Mesothelial cell of epicardium (in vitro differentiated cells): ENCODE measurements around the gene DBNDD1. TPM values are rescaled to one million over a fixed set of nuclear protein-coding genes. Genes with fewer than 3 reads are reported as not detected.

Source experiments
- DNase-seq, 2 experiments: peaks; one replicate each; pipeline ENCODE4 v3.0.0; 2021; ENCODE audit warnings: low spot score in 2 of 2; ENCODE audit not compliant: unreplicated experiment in 2 of 2
- H3K27ac Mint-ChIP-seq: 2 replicates; pipeline ENCODE4 v1.8.0; 2021; ENCODE audit warnings: mixed read lengths
- H3K27me3 Mint-ChIP-seq: 2 replicates; pipeline ENCODE4 v1.8.0; 2021; ENCODE audit warnings: low read depth, mixed read lengths
- H3K36me3 Mint-ChIP-seq: 2 replicates; pipeline ENCODE4 v1.8.0; 2021; ENCODE audit warnings: mixed read lengths
- H3K4me1 Mint-ChIP-seq: 2 replicates; pipeline ENCODE4 v1.8.0; 2021; ENCODE audit warnings: mixed read lengths
- H3K4me3 Mint-ChIP-seq: 2 replicates; pipeline ENCODE4 v1.8.0; 2021; ENCODE audit warnings: mild to moderate bottlenecking, moderate library complexity, mixed read lengths
- H3K9me3 Mint-ChIP-seq: 2 replicates; pipeline ENCODE4 v1.8.0; 2021; ENCODE audit warnings: mixed read lengths
- total RNA-seq: library from RNA; stranded (reverse); gene quantifications from 3 replicates; pipeline ENCODE4 v1.2.1, GENCODE V29; 2021
- TF ChIP-seq, protein P1 (sequence below): fragments of 200-600 bp; sonication (generic); IDR thresholded peaks from one replicate; pipeline ENCODE4 v1.5.0; 2021; ENCODE audit warnings: antibody characterized with exemption; ENCODE audit not compliant: unreplicated experiment

DBNDD1 gene
- total RNA-seq, 1 donor from 2014 or later, result 10.2 TPM

GRCh38 chr16:89957216-89957785 is 62.0 kb downstream of the DBNDD1 start:
- Mint-ChIP-seq H3K27me3 (no peaks in the 10 kb centered on the region), H3K4me3 (no peak overlapping the region), H3K9me3 (no peaks in the 10 kb centered on the region), H3K36me3 (peaks cover 27% of the 10 kb centered on the region), H3K27ac (no peak overlapping the region), H3K4me1 (no peaks in the 10 kb centered on the region)
- TF ChIP-seq, protein P1, sequence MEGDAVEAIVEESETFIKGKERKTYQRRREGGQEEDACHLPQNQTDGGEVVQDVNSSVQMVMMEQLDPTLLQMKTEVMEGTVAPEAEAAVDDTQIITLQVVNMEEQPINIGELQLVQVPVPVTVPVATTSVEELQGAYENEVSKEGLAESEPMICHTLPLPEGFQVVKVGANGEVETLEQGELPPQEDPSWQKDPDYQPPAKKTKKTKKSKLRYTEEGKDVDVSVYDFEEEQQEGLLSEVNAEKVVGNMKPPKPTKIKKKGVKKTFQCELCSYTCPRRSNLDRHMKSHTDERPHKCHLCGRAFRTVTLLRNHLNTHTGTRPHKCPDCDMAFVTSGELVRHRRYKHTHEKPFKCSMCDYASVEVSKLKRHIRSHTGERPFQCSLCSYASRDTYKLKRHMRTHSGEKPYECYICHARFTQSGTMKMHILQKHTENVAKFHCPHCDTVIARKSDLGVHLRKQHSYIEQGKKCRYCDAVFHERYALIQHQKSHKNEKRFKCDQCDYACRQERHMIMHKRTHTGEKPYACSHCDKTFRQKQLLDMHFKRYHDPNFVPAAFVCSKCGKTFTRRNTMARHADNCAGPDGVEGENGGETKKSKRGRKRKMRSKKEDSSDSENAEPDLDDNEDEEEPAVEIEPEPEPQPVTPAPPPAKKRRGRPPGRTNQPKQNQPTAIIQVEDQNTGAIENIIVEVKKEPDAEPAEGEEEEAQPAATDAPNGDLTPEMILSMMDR, result no peak
- DNase-seq, result no peak

- Mint-ChIP-seq H3K4me1 (no peaks in the 10 kb centered on the region), H3K9me3 (no peaks in the 10 kb centered on the region), H3K4me3 (no peak overlapping the region), H3K27ac (no peak overlapping the region), H3K36me3 (peaks cover 27% of the 10 kb centered on the region), H3K27me3 (no peaks in the 10 kb centered on the region)
- TF ChIP-seq, protein P1, result no peak
- no peak for DNase-seq
These were observed 62.6 kb downstream of the DBNDD1 start for GRCh38 chr16:89956505-89957215.

- Mint-ChIP-seq H3K4me1 (peaks cover 1% of the 10 kb centered on the region), H3K4me3 (no peak overlapping the region), H3K27ac (no peak overlapping the region), H3K36me3 (peaks cover 22% of the 10 kb centered on the region), H3K9me3 (no peaks in the 10 kb centered on the region), H3K27me3 (no peaks in the 10 kb centered on the region)
- TF ChIP-seq, protein P1, result no peak
- DNase-seq, result no peak
These were observed 64.1 kb downstream of the DBNDD1 start for GRCh38 chr16:89955001-89955685.

Other genes starting within 250 kb of the DBNDD1 start
- gene FANCA, start 202.8 kb downstream of the DBNDD1 start, total RNA-seq, result 37.3 to 50.8 TPM (median 46.2 TPM) in 3 replicates
- 4.9 to 6.8 TPM (median 5.5 TPM) in 3 replicates for gene SPIRE2, start 191.0 kb downstream of the DBNDD1 start, total RNA-seq
- gene TCF25, start 145.9 kb downstream of the DBNDD1 start, total RNA-seq, result 304 to 323 TPM (median 313 TPM) in 3 replicates
- 6.7 to 7.5 TPM (median 7.5 TPM) in 3 replicates for gene MC1R, start 100.6 kb downstream of the DBNDD1 start, total RNA-seq
- gene TUBB3, start 96.1 kb downstream of the DBNDD1 start, total RNA-seq, result 24.5 to 26.4 TPM (median 24.7 TPM) in 3 replicates
- 70.9 to 74.2 TPM (median 74.1 TPM) in 3 replicates for gene DEF8, start 70.7 kb downstream of the DBNDD1 start, total RNA-seq
- gene PRDM7, start 57.9 kb upstream of the DBNDD1 start, total RNA-seq, result not detected in 3 replicates